GM12873 (cell line): ENCODE data around the gene IL37.

Experiments
- CTCF ChIP-seq: IDR thresholded peaks from 2 replicates; pipeline ENCODE4 v1.5.1; 2012; ENCODE audit warnings: low read depth, mild to moderate bottlenecking, moderate library complexity, low read length, control low read depth; ENCODE audit not compliant: insufficient read depth; ENCODE audit errors: missing control alignments

IL37 gene

GRCh38 chr2:112910219-112910618, 746 bp upstream of the IL37 start:
- no peak for TF ChIP-seq CTCF

- no peak for TF ChIP-seq CTCF
Measured at GRCh38 chr2:112912403-112912802, 1.4 kb downstream of the IL37 start.

- TF ChIP-seq CTCF = no peak
Measured at GRCh38 chr2:112915300-112916144, 4.6 kb downstream of the IL37 start.

- no peak for TF ChIP-seq CTCF
Measured at GRCh38 chr2:112916145-112916571, 5.2 kb downstream of the IL37 start.

- TF ChIP-seq CTCF = no peak
Measured at GRCh38 chr2:112916625-112917247, 5.8 kb downstream of the IL37 start.

- TF ChIP-seq CTCF = no peak
Measured at GRCh38 chr2:112917856-112918255, 6.9 kb downstream of the IL37 start.

GRCh38 chr2:112918256-112918655, 7.3 kb downstream of the IL37 start:
- no peak for TF ChIP-seq CTCF
